Measurements from ENCODE around the gene PIP4K2B. TPM values are rescaled to one million over a fixed set of nuclear protein-coding genes. Genes with fewer than 3 reads are reported as not detected.

The PIP4K2B gene
- total and polyA plus RNA-seq, 2 donors (not counting 1 experiment from before 2014, with no cell fraction given) = 24.0 to 42.9 TPM

GRCh38 chr17:38729886-38730525 lies 69.3 kb downstream of the PIP4K2B start, which contains the start of gene CISD3:
Gene CISD3, plus strand, starts transcription at chr17:38730341. Its CDS starts 18 bp downstream, at chr17:38730359.
- H3K9ac ChIP-seq (ENCODE audit: low read length) = peak within 1 kb of the TSS; percentile 77
- H3K27me3 ChIP-seq (replicated peaks in 1 of 4; ENCODE audit: control extremely low read depth in 1 of 4, control insufficient read depth in 3 of 4, insufficient read depth in 4 of 4, low read length in 3 of 4) = no peaks in the 10 kb centered on the region
- WGBS (ENCODE audit: insufficient coverage) = under 1% methylated on average over 92 of the region's 92 CpGs
- Mint-ChIP-seq H3K4me1 (peaks cover 59% of the 10 kb centered on the region), H3K9me3 (ENCODE audit: insufficient read depth) (no peaks in the 10 kb centered on the region), H3K4me3 (peak within 1 kb of the TSS; percentile 87), H3K27me3 (no peaks in the 10 kb centered on the region), H3K27ac (peak within 1 kb of the TSS; percentile 89)
- H2AFZ ChIP-seq (ENCODE audit: insufficient read depth, low read depth, low read length, poor library complexity, severe bottlenecking) = peak within 1 kb of the TSS; percentile 83
- CTCF ChIA-PET = interaction anchor here (1.7 to 6.4 kb wide), 7 partner anchors 8 to 171 kb away, joined by 3 to 54 read pairs (median 9); partner anchors contain the start of genes EPOP and PSMB3
- ATAC-seq (ENCODE audit: low read depth) (peak; percentile 91), DNase-seq (peak; percentile 92)
- H3K4me3 ChIP-seq (ENCODE audit: control extremely low read depth in 1 of 5, extremely low read depth in 1 of 5, insufficient read depth in 1 of 5, low read depth in 2 of 5, low read length in 4 of 5) = peak within 1 kb of the TSS; percentile 13 to 85 (median 62)
- H4K20me1 ChIP-seq (ENCODE audit: control insufficient read depth, insufficient read depth, low read length, poor library complexity, severe bottlenecking) = no peaks in the 10 kb centered on the region
- peaks cover 32 to 60% of the 10 kb centered on the region in 2 donors for H3K4me1 ChIP-seq (ENCODE audit: control insufficient read depth in 2 of 2, insufficient read depth in 2 of 2, low read length in 2 of 2)
- POLR2A ChIA-PET = interaction anchor here (0.6 to 1.4 kb wide), 6 partner anchors 9 to 424 kb away, joined by 3 to 7 read pairs (median 3); no protein-coding TSS in a partner anchor
- peaks cover 0 to 13% (median 0%) of the 10 kb centered on the region in 3 donors for H3K9me3 ChIP-seq (ENCODE audit: control extremely low read depth in 1 of 3, control insufficient read depth in 2 of 3, insufficient read depth in 1 of 3, low read length in 2 of 3)
- TF ChIP-seq CTCF (IDR thresholded peaks at IDR 0.05) (peak; percentile 71), EZH2 (IDR thresholded peaks at IDR 0.05; ENCODE audit: borderline replicate concordance, insufficient read depth, low read depth, low read length, poor library complexity, severe bottlenecking) (no peak)
- peaks cover 0 to 5% of the 10 kb centered on the region in 2 experiments for H3K36me3 ChIP-seq (replicated peaks in 1 of 2; ENCODE audit: control extremely low read depth in 1 of 2, control insufficient read depth in 1 of 2, extremely low read depth in 1 of 2, insufficient read depth in 2 of 2, low read length in 1 of 2)
- H3K27ac ChIP-seq (ENCODE audit: low read length in 2 of 2) = peak within 1 kb of the TSS; percentile 79
- no peaks in the 10 kb centered on the region for H3K79me2 ChIP-seq (ENCODE audit: control insufficient read depth, insufficient read depth, low read length)
- H3K4me2 ChIP-seq (replicated peaks; ENCODE audit: low read depth, low read length, poor library complexity, severe bottlenecking) = peak within 1 kb of the TSS; percentile 93
- intact Hi-C loops (cut with micrococcal nuclease) = loop anchor here (1.0 kb wide), 4 partner anchors 22 to 53 kb away; partner anchors contain the start of genes MLLT6 and PSMB3

All from B cell (primary cell).